GM10266 (cell line): Measurements from ENCODE around the gene RHEX.
A peak's percentile ranks its signal among the peaks of the same experiment; 100 is the strongest.
"Not testable (repeated sequence)": the region's sequence is repeated elsewhere in the genome, so short reads cannot be mapped to it uniquely, and the experiment has no call there.

Source experiments
- DNase-seq: peaks from one replicate; pipeline ENCODE4 v3.0.0; 2012; ENCODE audit errors: extremely low spot score
- CTCF ChIP-seq: IDR thresholded peaks from 2 replicates; pipeline ENCODE4 v1.5.1; 2012; ENCODE audit warnings: mild to moderate bottlenecking, low read depth; ENCODE audit not compliant: control insufficient read depth, insufficient read depth; ENCODE audit errors: missing control alignments

Gene RHEX

GRCh38 chr1:206058927-206059292 is 5.9 kb downstream of the RHEX start:
- TF ChIP-seq CTCF, result no peak
- no peak for DNase-seq

- TF ChIP-seq CTCF, result no peak
- DNase-seq, result no peak
These were observed 6.5 kb downstream of the RHEX start for GRCh38 chr1:206059355-206059915.

GRCh38 chr1:206060844-206061243 is 7.9 kb downstream of the RHEX start:
- no peak for DNase-seq
- no peak for TF ChIP-seq CTCF

- TF ChIP-seq CTCF, result no peak
- DNase-seq, result no peak
These were observed 9.5 kb downstream of the RHEX start for GRCh38 chr1:206062464-206062863.

- DNase-seq, result not testable (repeated sequence)
These were observed 11.0 kb downstream of the RHEX start for GRCh38 chr1:206064001-206064400.

- DNase-seq, result not testable (repeated sequence)
These were observed 11.5 kb downstream of the RHEX start for GRCh38 chr1:206064501-206064900.

GRCh38 chr1:206065547-206066145 is 12.7 kb downstream of the RHEX start:
- no peak for DNase-seq
- no peak for TF ChIP-seq CTCF

GRCh38 chr1:206066479-206067171 is 13.7 kb downstream of the RHEX start:
- no peak for TF ChIP-seq CTCF
- DNase-seq, result peak; percentile 48
